ENCODE results near the gene PALMD. TPM values are rescaled to one million over a fixed set of nuclear protein-coding genes. Genes with fewer than 3 reads are reported as not detected.

PALMD gene
- total and polyA plus RNA-seq, 2 of the 8 experiments (the other 6 are each of a cell fraction or from before 2014, with no cell fraction given), result not detected

DNA sequence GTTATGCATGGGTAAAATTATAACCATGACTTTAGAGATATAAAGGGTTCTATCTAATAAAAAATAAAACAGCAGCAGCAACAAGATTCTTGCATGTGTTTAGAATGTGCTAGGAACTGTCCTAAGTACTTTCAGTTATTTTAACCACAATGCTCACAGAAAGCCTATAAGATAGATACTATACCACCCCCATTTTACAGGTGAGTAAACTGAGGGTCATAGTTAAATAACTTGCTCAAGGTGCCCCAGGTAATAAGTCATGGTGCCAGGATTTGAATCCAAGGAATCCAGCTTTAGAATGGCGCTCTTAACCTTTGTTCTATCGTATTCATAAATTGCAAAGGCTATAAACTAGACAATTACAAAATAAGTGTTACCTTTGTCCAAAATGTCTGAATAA is 67.1 kb downstream of the PALMD start:
- ChIA-PET POLR2A (ENCODE audit: partially characterized antibody) (no interaction called here), CTCF (ENCODE audit: partially characterized antibody) (no interaction called here)
- no peaks in the 10 kb centered on the region for H3K4me1 ChIP-seq (replicated peaks in 1 of 4; ENCODE audit: control insufficient read depth in 3 of 4, insufficient read depth in 4 of 4, low read length in 3 of 4)
- H2BK15ac ChIP-seq (ENCODE audit: low read length), result no peak overlapping the region
- no peak overlapping the region for H3K56ac ChIP-seq (replicated peaks; ENCODE audit: insufficient read length, low read depth, low read length)
- H3K9me3 ChIP-seq (ENCODE audit: insufficient read depth in 2 of 2, low read depth in 1 of 2, low read length in 1 of 2), result no peaks in the 10 kb centered on the region
- peaks cover 3% of the 10 kb centered on the region; the same call in 1 of the 2 replicates for H3K23me2 ChIP-seq (ENCODE audit: low read depth, low read length)
- no peak overlapping the region for H3K18ac ChIP-seq (ENCODE audit: extremely low read depth, low read length)
- H3K4ac ChIP-seq (replicated peaks; ENCODE audit: insufficient read length, low read depth, low read length), result no peak overlapping the region
- H3K4me2 ChIP-seq (ENCODE audit: insufficient read depth in 1 of 2, low read depth in 2 of 2, low read length in 2 of 2), result no peak overlapping the region
- no peak for TF ChIP-seq BRCA1 (IDR thresholded peaks at IDR 0.05; ENCODE audit: low read depth, low read length)
- TF ChIP-seq POLR2A (IDR thresholded peaks at IDR 0.05; ENCODE audit: control extremely low read depth in 1 of 2, low read depth in 2 of 2, low read length in 2 of 2), result no peak
- no peak for TF ChIP-seq SUZ12 (IDR thresholded peaks at IDR 0.05; ENCODE audit: low read length)
- no peak overlapping the region for H4K5ac ChIP-seq (ENCODE audit: insufficient read length, low read depth, low read length)
- no peak overlapping the region for H3K14ac ChIP-seq (ENCODE audit: insufficient read length)
- H2BK5ac ChIP-seq (ENCODE audit: low read depth, low read length), result no peak overlapping the region
- FAIRE-seq, result no peak
- no peak overlapping the region for H2BK12ac ChIP-seq (ENCODE audit: low read depth, low read length)
- no peak overlapping the region for H3K23ac ChIP-seq (ENCODE audit: insufficient read length)
- H3K79me2 ChIP-seq (ENCODE audit: control insufficient read depth in 1 of 2, insufficient read depth in 2 of 2, low read length in 2 of 2), result no peaks in the 10 kb centered on the region
- no peak overlapping the region for H3K9ac ChIP-seq (replicated peaks in 1 of 4; ENCODE audit: extremely low read depth in 1 of 4, low read depth in 3 of 4, low read length in 3 of 4)
- no peak overlapping the region for H2BK20ac ChIP-seq (ENCODE audit: low read length)
- H3K36me3 ChIP-seq (ENCODE audit: control insufficient read depth in 2 of 4, insufficient read depth in 4 of 4, low read length in 3 of 4), result peaks cover 0 to 6% (median 0%) of the 10 kb centered on the region in 4 experiments; a peak in 2 of 8 replicates
- H4K8ac ChIP-seq (ENCODE audit: extremely low read depth, insufficient read depth, low read length), result no peak overlapping the region
- H2AFZ ChIP-seq (ENCODE audit: low read length), result no peak overlapping the region
- no peak overlapping the region for H2BK120ac ChIP-seq (replicated peaks; ENCODE audit: low read depth, low read length)
- no peaks in the 10 kb centered on the region for H3K79me1 ChIP-seq (ENCODE audit: low read depth, low read length)
- DNase-seq (ENCODE audit: low read depth in 1 of 2, low spot score in 2 of 2), result no peak
- H3K4me3 ChIP-seq (ENCODE audit: extremely low read depth in 1 of 4, insufficient read depth in 2 of 4, low read depth in 3 of 4, low read length in 4 of 4), result no peak overlapping the region
- no peak overlapping the region for H2AK5ac ChIP-seq (ENCODE audit: low read depth, low read length)
- H3K27me3 ChIP-seq (replicated peaks in 1 of 4; ENCODE audit: control insufficient read depth in 3 of 4, extremely low read depth in 1 of 4, insufficient read depth in 3 of 4, low read length in 3 of 4), result no peaks in the 10 kb centered on the region
- no peak overlapping the region for H3K27ac ChIP-seq (ENCODE audit: low read depth, low read length)
- 100% methylated on average over 2 of the region's 2 CpGs; no CpG with 5 or more reads in 1 of the 2 experiments for WGBS, 2 experiments (ENCODE audit: extremely low coverage in 1 of 2, insufficient coverage in 1 of 2, insufficient read length in 1 of 2, insufficient replicate concordance in 2 of 2, low coverage in 1 of 2, low lambda C conversion rate in 2 of 2, missing lambda C conversion rate in 1 of 2)
- H4K91ac ChIP-seq (replicated peaks; ENCODE audit: insufficient read length, low read length), result no peak overlapping the region
- no peaks in the 10 kb centered on the region for H4K20me1 ChIP-seq (replicated peaks in 1 of 2; ENCODE audit: control insufficient read depth in 1 of 2, insufficient read depth in 2 of 2, low read length in 2 of 2)
